Prostate gland (tissue), 2 donors: ENCODE results near the gene APLF. TPM values are rescaled to one million over a fixed set of nuclear protein-coding genes. Genes with fewer than 3 reads are reported as not detected.

Experiments
- DNase-seq: peaks from one replicate; pipeline ENCODE4 v3.0.0-alpha.2; 2019; ENCODE audit warnings: low spot score
- H3K27ac ChIP-seq, 2 donors: fragments of 200-600 bp; sonication (generic); 2 replicates each; pipeline ENCODE4 v1.5.1; 2017 to 2019
- H3K27me3 ChIP-seq: fragments of 200-600 bp; sonication (generic); replicated peaks from 2 replicates; pipeline ENCODE4 v1.5.1; 2019; ENCODE audit not compliant: insufficient read depth
- H3K36me3 ChIP-seq, 2 donors: fragments of 200-600 bp; sonication (generic); 1 replicate in 1 of 2; 2 replicates in 1 of 2; pipeline versions ENCODE4 v1.5.1 to v1.8.1; 2017 to 2019
- H3K4me1 ChIP-seq: fragments of 200-600 bp; sonication (generic); replicated peaks from 2 replicates; pipeline ENCODE4 v1.5.1; 2019
- H3K4me3 ChIP-seq, 2 donors: fragments of 200-600 bp; sonication (generic); 2 replicates each; pipeline ENCODE4 v1.5.1; 2017 to 2019
- H3K9me3 ChIP-seq: fragments of 200-600 bp; sonication (generic); 2 replicates; pipeline ENCODE4 v1.5.1; 2017
- POLR2A ChIP-seq: fragments of 450-650 bp; IDR thresholded peaks from one replicate; pipeline ENCODE4 v1.6.1; 2016; ENCODE audit warnings: antibody characterized with exemption, mild to moderate bottlenecking
- POLR2AphosphoS5 ChIP-seq: sonication (generic); formaldehyde crosslinking; IDR thresholded peaks from one replicate; pipeline ENCODE4 v1.6.1; 2017; ENCODE audit warnings: antibody characterized with exemption
- WGBS: methylation state at CpG from one replicate; pipeline ENCODE4 v1.1.5; 2018; 5-methylcytosine and 5-hydroxymethylcytosine counted together
- intact Hi-C: fragments of 100-400 bp; cut with DNase I; formaldehyde crosslinking; loops from one replicate; pipeline ENCODE4 v1.14.2; 2022
- total RNA-seq, 2 donors: library from RNA; depleted of rRNA; stranded (reverse); fragments of >200 nt; gene quantifications; one replicate each; pipeline ENCODE4 v1.1.0, GENCODE V29; 2016
- TF ChIP-seq, protein P1 (sequence below), 4 experiments: fragments of 200-600 bp in 2 of 4; fragments of 450-650 bp in 2 of 4; sonication (generic) in 2 of 4; IDR thresholded peaks; 1 replicate in 3 of 4; 2 replicates in 1 of 4; pipeline ENCODE4 v1.5.1; 2016 to 2019; ENCODE audit warnings: antibody characterized with exemption in 4 of 4, mild to moderate bottlenecking in 2 of 4, moderate library complexity in 2 of 4

The APLF gene
- total RNA-seq, 2 donors from 2014 or later = 7.3 to 10.2 TPM

DNA sequence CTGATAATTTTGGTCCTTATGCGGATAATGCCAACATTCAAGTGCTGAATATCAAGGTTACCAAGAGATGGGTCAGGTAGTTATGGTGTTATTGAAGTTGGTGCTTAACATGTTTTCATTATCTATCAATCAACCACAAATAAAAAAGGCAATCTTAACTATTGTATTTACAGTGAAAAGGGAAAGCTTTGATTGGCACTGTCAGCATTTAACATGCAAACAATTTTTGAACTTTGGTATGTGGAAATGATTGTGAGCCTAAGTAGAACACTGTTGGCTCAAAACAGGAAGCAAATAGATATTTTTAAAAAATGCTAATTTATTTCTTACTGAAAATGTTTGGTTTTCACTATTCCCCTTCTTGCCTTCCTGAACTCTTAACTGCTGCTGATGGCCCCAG, 21.9 kb downstream of the APLF start:
- H3K27ac ChIP-seq = no peak overlapping the region
- 97% methylated on average over 1 of the region's 1 CpG for WGBS
- H3K27me3 ChIP-seq = no peaks in the 10 kb centered on the region
- DNase-seq = no peak
- no peaks in the 10 kb centered on the region for H3K9me3 ChIP-seq
- TF ChIP-seq, protein P1, sequence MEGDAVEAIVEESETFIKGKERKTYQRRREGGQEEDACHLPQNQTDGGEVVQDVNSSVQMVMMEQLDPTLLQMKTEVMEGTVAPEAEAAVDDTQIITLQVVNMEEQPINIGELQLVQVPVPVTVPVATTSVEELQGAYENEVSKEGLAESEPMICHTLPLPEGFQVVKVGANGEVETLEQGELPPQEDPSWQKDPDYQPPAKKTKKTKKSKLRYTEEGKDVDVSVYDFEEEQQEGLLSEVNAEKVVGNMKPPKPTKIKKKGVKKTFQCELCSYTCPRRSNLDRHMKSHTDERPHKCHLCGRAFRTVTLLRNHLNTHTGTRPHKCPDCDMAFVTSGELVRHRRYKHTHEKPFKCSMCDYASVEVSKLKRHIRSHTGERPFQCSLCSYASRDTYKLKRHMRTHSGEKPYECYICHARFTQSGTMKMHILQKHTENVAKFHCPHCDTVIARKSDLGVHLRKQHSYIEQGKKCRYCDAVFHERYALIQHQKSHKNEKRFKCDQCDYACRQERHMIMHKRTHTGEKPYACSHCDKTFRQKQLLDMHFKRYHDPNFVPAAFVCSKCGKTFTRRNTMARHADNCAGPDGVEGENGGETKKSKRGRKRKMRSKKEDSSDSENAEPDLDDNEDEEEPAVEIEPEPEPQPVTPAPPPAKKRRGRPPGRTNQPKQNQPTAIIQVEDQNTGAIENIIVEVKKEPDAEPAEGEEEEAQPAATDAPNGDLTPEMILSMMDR (IDR thresholded peaks at IDR 0.05) = no peak
- TF ChIP-seq POLR2AphosphoS5 (no peak), POLR2A (no peak)
- no peaks in the 10 kb centered on the region for H3K4me1 ChIP-seq
- intact Hi-C loops = no loop called here
- H3K4me3 ChIP-seq = no peak overlapping the region
- no peaks in the 10 kb centered on the region for H3K36me3 ChIP-seq

DNA sequence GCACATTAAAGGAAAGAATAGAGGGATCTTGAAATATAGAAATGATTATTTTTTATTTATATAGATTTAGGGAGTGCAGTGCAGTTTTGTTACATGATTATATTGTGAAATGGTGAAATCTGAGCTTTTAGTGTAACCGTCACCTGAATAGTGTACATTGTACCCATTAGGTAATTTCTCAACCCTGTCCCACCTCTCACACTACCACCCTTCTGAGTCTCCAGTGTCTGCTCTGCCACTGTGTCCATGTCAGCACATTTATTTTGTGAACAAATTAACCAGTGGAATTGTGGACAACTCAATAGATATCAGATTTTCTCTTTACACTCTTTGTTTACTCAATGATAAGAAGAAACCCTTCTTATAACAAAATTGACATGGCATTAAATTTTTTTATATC, 24.2 kb downstream of the APLF start:
- Histone ChIP-seq H3K36me3 (no peaks in the 10 kb centered on the region), H3K27me3 (no peaks in the 10 kb centered on the region), H3K27ac (no peak overlapping the region), H3K9me3 (no peaks in the 10 kb centered on the region), H3K4me3 (no peak overlapping the region), H3K4me1 (no peaks in the 10 kb centered on the region)
- TF ChIP-seq, protein P1 (IDR thresholded peaks at IDR 0.05) = no peak
- TF ChIP-seq POLR2AphosphoS5 (no peak), POLR2A (no peak)
- intact Hi-C loops = no loop called here
- WGBS = 95% methylated on average over 1 of the region's 1 CpG
- DNase-seq = no peak

DNA sequence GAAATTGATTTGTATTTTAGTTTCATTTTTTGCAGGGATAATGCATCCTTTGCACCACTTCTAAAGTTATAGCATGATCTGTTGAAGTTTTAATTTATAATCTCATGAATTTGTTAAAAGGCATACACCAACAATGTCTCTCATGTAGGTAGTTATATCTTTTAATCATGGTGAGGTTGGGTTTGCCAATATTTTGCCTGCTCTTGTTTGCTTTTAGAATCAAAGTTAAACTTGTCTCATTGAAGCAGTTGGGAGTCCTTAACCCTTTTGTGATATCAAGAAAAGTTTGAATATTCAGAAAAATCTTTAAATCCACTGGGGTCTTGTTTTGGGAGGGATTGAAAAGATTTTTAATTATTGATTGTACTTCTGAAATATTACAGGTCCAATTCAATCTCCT, 31.7 kb downstream of the APLF start:
- TF ChIP-seq POLR2A (no peak), POLR2AphosphoS5 (no peak)
- TF ChIP-seq, protein P1 (IDR thresholded peaks at IDR 0.05) = no peak
- no peak for DNase-seq

DNA sequence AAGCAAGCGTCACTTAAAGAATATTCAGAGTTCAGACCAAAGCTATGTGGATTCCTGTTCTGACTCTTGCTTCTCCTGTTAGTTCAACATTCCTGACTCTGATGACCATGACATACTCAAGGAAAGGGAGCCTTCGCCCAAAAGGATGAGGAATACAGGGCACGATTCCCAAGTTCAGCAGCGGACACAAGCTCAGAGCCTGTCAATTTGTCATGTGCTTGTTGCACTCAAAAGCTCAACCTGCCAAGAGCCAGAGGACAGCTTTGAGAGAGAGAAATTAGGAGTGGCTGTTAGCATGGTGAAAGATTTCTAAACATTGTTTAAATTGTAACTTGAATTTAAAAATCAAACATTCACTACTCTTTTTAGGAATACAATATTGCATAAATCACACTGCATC, 33.3 kb downstream of the APLF start:
- Histone ChIP-seq H3K4me3 (no peak overlapping the region), H3K27ac (no peak overlapping the region), H3K36me3 (no peaks in the 10 kb centered on the region), H3K9me3 (no peaks in the 10 kb centered on the region), H3K27me3 (no peaks in the 10 kb centered on the region), H3K4me1 (no peaks in the 10 kb centered on the region)
- no peak for DNase-seq
- 88% methylated on average over 4 of the region's 4 CpGs for WGBS
- intact Hi-C loops = no loop called here
- TF ChIP-seq POLR2A (no peak), POLR2AphosphoS5 (no peak)
- TF ChIP-seq, protein P1 (IDR thresholded peaks at IDR 0.05) = no peak

More for the DNA sequence above, 31.7 kb downstream of the APLF start:
- no peaks in the 10 kb centered on the region for H3K4me1 ChIP-seq
- H3K4me3 ChIP-seq = no peak overlapping the region
- no peaks in the 10 kb centered on the region for H3K27me3 ChIP-seq
- intact Hi-C loops = no loop called here
- H3K36me3 ChIP-seq = no peaks in the 10 kb centered on the region
- no peaks in the 10 kb centered on the region for H3K9me3 ChIP-seq
- H3K27ac ChIP-seq = no peak overlapping the region

DNA sequence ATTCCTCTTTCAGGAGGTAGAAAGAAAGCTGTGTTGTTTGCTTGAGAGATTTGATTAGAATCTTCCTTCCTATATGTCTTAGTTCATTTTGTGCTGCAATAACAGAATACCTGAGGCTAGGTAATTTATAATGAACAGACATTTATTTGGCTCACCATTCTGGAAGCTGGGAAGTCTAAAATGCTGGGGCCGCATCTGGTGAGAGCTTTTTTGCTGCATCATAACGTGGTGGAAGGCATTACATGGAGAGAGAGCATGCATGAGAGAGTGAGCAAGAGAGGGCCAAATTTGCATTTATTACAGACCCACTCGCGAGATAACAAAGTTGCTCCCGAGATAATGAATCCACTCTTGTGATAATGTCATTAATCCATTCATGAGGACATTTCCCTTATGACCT, 34.4 kb downstream of the APLF start:
- H3K4me3 ChIP-seq = no peak overlapping the region
- intact Hi-C loops = no loop called here
- TF ChIP-seq, protein P1 (IDR thresholded peaks at IDR 0.05) = no peak
- no peaks in the 10 kb centered on the region for H3K27me3 ChIP-seq
- no peaks in the 10 kb centered on the region for H3K9me3 ChIP-seq
- WGBS = 76% methylated on average over 5 of the region's 5 CpGs
- H3K27ac ChIP-seq = no peak overlapping the region
- H3K4me1 ChIP-seq = no peaks in the 10 kb centered on the region
- H3K36me3 ChIP-seq = no peaks in the 10 kb centered on the region
- no peak for DNase-seq
